HG03442 (cell line): Measurements from ENCODE around the gene C2CD4C.
"Not testable (repeated sequence)": the region's sequence is repeated elsewhere in the genome, so short reads cannot be mapped to it uniquely, and the experiment has no call there.

Experiments
- ATAC-seq: cut with Tn5 transposase; IDR thresholded peaks from one replicate; pipeline ENCODE4 v1.9.1; 2021; ENCODE audit warnings: mild to moderate bottlenecking, moderate library complexity; ENCODE audit not compliant: unreplicated experiment

C2CD4C gene

DNA sequence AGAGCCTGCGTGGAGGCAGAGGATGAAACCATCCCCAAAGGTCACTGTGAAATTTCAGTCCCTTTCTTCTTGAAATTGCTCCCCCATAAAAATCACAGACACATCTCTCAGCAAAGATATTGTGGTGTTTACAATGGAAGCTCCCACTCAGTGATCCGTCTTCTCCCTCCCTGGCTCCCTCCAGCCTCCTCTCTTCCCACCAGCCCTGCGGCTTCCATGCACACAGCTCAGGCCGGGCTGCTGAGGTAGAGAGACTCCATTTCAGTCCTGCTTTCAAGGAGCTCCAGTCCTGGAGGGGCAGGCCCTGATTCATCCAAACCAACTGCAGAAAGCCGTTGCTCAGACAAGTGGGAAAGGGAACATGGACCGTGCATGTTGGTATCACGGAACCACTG, 40.3 kb downstream of the C2CD4C start:
- ATAC-seq: no peak

DNA sequence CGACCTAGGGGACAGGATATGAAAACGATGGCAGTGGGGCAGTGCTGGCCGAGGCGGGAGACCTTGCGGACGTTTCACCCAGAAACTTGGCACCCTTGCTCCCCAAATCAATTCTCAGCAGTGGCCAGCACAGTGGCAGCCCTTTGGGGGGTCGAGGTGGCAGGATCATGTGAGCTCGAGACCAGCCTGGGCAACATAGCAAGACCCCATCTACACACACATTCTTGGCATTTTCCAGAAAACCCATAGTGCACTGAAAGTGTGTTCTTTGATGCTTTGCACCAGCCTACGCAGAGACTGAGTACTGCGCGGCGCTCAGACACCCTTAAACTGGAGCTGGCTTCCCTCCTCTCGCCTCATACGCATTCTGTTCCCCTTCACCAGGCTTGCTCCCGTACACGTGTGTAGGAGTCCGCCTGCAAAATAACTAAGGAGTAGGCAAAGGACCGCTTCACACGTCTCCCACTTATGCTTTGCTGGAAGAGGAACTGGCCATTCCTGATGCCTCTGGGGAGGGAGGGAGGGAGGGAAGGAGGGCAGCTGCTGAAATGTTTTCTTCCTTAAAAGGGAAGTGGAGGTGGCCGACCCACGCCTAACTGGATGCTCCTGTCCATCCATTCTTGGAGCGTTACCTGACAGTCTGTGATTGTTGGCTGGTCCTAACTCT, 40.9 kb downstream of the C2CD4C start:
- ATAC-seq: no peak

DNA sequence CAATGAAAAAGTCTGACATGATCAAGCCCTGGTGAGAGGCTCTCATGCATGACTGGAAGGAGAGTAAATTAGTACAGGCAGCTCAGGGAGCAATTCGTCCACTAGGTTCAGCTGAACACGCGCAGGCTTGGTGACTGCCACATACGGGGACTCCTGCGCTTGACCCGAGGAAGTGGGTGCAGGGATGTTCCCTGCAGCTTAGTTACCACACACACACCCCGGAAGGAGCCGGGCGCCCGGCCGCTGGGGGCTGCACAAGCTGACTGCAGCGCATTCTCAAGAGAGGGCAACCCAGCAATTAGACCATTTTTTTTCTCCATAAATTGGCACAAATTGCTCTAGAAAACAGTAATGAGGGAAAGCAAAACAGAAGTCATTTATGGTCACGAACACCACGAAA, 41.4 kb downstream of the C2CD4C start:
- ATAC-seq: no peak

GRCh38 chr19:366951-367350, 42.0 kb downstream of the C2CD4C start:
- no peak for ATAC-seq

- ATAC-seq: no peak
These were observed 42.7 kb downstream of the C2CD4C start for GRCh38 chr19:366205-366783.

DNA sequence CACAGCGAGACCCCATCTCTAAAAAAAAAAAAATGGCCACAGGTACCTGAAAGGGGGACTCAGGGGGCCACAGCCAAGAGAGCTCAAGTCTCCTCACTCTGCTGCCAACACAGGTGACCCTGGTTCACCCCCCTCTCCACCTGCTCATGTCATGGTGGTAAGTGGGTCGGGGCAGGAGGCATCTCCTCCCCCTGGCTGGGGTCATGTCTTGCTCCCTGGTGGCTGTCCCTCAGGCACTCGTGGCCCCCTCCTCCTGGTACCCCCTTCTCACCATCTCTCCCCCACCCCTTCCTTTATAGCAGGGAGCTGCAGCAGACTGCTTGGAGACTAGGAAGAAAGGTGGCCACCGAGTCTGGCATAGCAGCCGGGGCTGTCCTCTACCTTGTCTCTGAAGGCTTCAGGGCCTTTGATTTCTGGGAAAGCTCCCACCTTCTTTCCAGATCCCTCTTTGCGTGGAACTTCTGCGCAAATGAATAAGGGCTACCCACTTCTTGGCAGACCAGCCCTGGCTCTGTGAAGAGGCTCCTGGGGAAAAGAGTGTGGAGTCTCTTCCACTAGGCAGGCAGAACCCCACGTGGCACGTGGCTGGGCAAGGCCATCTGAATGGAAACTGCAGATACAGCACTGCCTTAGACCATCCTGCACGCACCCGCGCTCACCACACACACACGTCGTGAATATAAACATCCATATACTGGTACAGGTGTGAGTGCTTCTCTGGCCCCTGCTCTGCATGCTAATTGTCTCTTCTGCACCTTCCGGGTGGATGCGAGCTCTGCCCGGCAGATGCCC, 44.3 kb downstream of the C2CD4C start:
- ATAC-seq: no peak

DNA sequence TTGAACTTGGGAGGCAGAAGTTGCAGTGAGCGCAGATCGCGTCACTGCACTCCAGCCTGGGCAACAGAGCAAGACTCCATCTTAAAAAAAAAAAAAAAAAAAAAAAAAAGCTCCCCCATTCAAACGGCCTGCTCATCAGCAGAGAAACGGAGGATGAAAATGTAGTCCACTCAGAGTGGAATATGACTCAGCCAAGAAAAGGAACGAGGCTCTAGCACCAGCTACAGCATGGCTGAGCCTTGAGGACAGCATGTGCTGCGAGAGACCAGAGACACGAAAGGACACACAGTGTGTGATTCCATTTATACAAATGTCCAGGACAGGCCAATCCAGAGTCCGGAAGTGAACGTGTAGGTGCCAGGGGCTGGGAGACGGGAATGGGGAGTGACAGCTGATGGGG, 46.3 kb downstream of the C2CD4C start:
- no peak for ATAC-seq

DNA sequence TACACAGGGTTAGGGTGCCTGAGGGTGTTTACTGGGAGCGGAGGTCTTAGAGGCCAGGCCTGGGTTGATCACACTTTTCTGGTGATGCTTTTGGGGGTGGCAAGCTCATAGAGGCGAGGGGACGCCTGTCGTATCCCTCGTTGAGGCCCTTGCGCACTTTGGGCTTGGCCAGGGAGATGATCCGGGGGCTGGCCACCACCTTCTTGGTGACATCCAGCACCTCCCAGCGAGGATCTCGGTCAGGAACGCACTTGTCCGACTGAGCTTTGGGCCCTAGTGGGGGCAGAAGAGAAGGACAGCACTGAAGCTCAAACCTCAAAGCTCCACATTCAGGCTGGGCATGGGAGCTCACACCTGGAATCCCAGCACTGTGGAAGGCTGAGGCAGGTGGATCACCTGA, 46.8 kb downstream of the C2CD4C start:
- ATAC-seq: no peak

GRCh38 chr19:359653-359925, 49.4 kb downstream of the C2CD4C start:
- no peak for ATAC-seq

GRCh38 chr19:355536-355935, 53.4 kb downstream of the C2CD4C start:
- ATAC-seq: not testable (repeated sequence)
